Mesenchymal stem cell (in vitro differentiated cells and primary cell): ENCODE measurements around the gene PATE2.

ENCODE experiments used
- DNase-seq: peaks from one replicate; pipeline ENCODE4 v3.0.0-alpha.2; 2013
- H2AFZ ChIP-seq: one replicate; pipeline ENCODE4 v1.6.1; 2013; ENCODE audit warnings: low read depth, mild to moderate bottlenecking, control low read depth, inconsistent platforms, low read length, moderate library complexity
- H2AK5ac ChIP-seq: 2 replicates; pipeline ENCODE4 v1.6.1; 2013; ENCODE audit warnings: low read length, moderate library complexity, mild to moderate bottlenecking, inconsistent platforms; ENCODE audit not compliant: severe bottlenecking
- H2BK120ac ChIP-seq: one replicate; pipeline ENCODE4 v1.6.1; 2013; ENCODE audit warnings: low read depth, mild to moderate bottlenecking, inconsistent platforms, low read length, moderate library complexity
- H2BK12ac ChIP-seq, 2 experiments: one replicate each; pipeline ENCODE4 v1.6.1; 2013; ENCODE audit warnings: inconsistent platforms in 2 of 2, low read length in 2 of 2, mild to moderate bottlenecking in 2 of 2, moderate library complexity in 2 of 2, control low read depth in 1 of 2
- H2BK15ac ChIP-seq: one replicate; pipeline ENCODE4 v1.6.1; 2013; ENCODE audit warnings: mild to moderate bottlenecking, low read depth, inconsistent platforms; ENCODE audit not compliant: poor library complexity, severe bottlenecking
- H2BK5ac ChIP-seq: 2 replicates; pipeline ENCODE4 v1.6.1; 2013; ENCODE audit warnings: low read depth, mild to moderate bottlenecking, low read length, control low read depth, inconsistent platforms; ENCODE audit not compliant: poor library complexity, severe bottlenecking
- H3K14ac ChIP-seq, 2 experiments: one replicate each; pipeline ENCODE4 v1.6.1; 2013; ENCODE audit warnings: inconsistent platforms in 2 of 2, low read length in 2 of 2, control low read depth in 1 of 2, mild to moderate bottlenecking in 1 of 2, moderate library complexity in 1 of 2
- H3K18ac ChIP-seq, 2 experiments: one replicate each; pipeline ENCODE4 v1.6.1; 2013; ENCODE audit warnings: inconsistent platforms in 2 of 2, low read length in 2 of 2, control low read depth in 1 of 2, low read depth in 1 of 2, mild to moderate bottlenecking in 1 of 2
- H3K23ac ChIP-seq, 2 experiments: one replicate each; pipeline ENCODE4 v1.6.1; 2013; ENCODE audit warnings: inconsistent platforms in 2 of 2, low read length in 2 of 2, mild to moderate bottlenecking in 2 of 2, moderate library complexity in 2 of 2, control low read depth in 1 of 2
- H3K27ac ChIP-seq: 2 replicates; pipeline ENCODE4 v1.5.1; 2013; ENCODE audit warnings: mild to moderate bottlenecking, moderate library complexity, low read length, control low read depth, inconsistent platforms; ENCODE audit not compliant: poor library complexity, severe bottlenecking
- H3K27me3 ChIP-seq, 2 experiments: 2 replicates each; pipeline versions ENCODE4 v1.6.1 to v1.7.0; 2013; ENCODE audit warnings: low read length in 2 of 2, mild to moderate bottlenecking in 2 of 2, moderate library complexity in 2 of 2, control low read depth in 1 of 2, inconsistent platforms in 1 of 2; ENCODE audit not compliant: control insufficient read depth in 1 of 2, insufficient read depth in 1 of 2
- H3K36me3 ChIP-seq, 2 experiments: 2 replicates each; pipeline versions ENCODE4 v1.6.1 to v1.7.0; 2013; ENCODE audit warnings: low read length in 2 of 2, control low read depth in 1 of 2, inconsistent platforms in 1 of 2, low read depth in 1 of 2, mild to moderate bottlenecking in 1 of 2; ENCODE audit not compliant: insufficient read depth in 2 of 2, control insufficient read depth in 1 of 2
- H3K4ac ChIP-seq, 2 experiments: one replicate each; pipeline ENCODE4 v1.6.1; 2013; ENCODE audit warnings: inconsistent platforms in 2 of 2, low read length in 2 of 2, mild to moderate bottlenecking in 2 of 2, moderate library complexity in 2 of 2, control low read depth in 1 of 2, low read depth in 1 of 2
- H3K4me1 ChIP-seq: 2 replicates; pipeline ENCODE4 v1.6.1; 2013; ENCODE audit warnings: low read depth, low read length, control low read depth; ENCODE audit not compliant: control insufficient read depth, insufficient read depth
- H3K4me2 ChIP-seq: 2 replicates; pipeline ENCODE4 v1.6.1; 2013; ENCODE audit warnings: low read length, mild to moderate bottlenecking, inconsistent platforms; ENCODE audit not compliant: poor library complexity, severe bottlenecking
- H3K4me3 ChIP-seq, 2 experiments: 2 replicates each; pipeline versions ENCODE4 v1.5.1 to v1.7.0; 2013; ENCODE audit warnings: low read length in 2 of 2, mild to moderate bottlenecking in 2 of 2, control low read depth in 1 of 2, low read depth in 1 of 2; ENCODE audit not compliant: insufficient read depth in 1 of 2
- H3K79me1 ChIP-seq: replicated peaks from 2 replicates; pipeline ENCODE4 v1.6.1; 2013; ENCODE audit warnings: mild to moderate bottlenecking, control low read depth, low read length, inconsistent platforms; ENCODE audit not compliant: poor library complexity, severe bottlenecking
- H3K9ac ChIP-seq: 2 replicates; pipeline ENCODE4 v1.7.0; 2013; ENCODE audit warnings: mild to moderate bottlenecking, low read length, moderate library complexity
- H3K9me3 ChIP-seq: 2 replicates; pipeline ENCODE4 v1.7.0; 2013; ENCODE audit warnings: mild to moderate bottlenecking, low read length; ENCODE audit not compliant: control insufficient read depth
- H4K8ac ChIP-seq: one replicate; pipeline ENCODE4 v1.6.1; 2013; ENCODE audit warnings: inconsistent platforms, mild to moderate bottlenecking, low read length, moderate library complexity
- H4K91ac ChIP-seq: one replicate; pipeline ENCODE4 v1.6.1; 2013; ENCODE audit warnings: mild to moderate bottlenecking, low read length, inconsistent platforms
- WGBS: methylation state at CpG from one replicate; pipeline ENCODE4 v1.1.7; 2013; ENCODE audit warnings: mixed read lengths; 5-methylcytosine and 5-hydroxymethylcytosine counted together

The PATE2 gene

GRCh38 chr11:125797641-125798040 is 19.0 kb upstream of the PATE2 start:
- Histone ChIP-seq H2BK12ac (no peak overlapping the region), H4K8ac (no peak overlapping the region), H3K4me1 (no peaks in the 10 kb centered on the region), H2BK5ac (no peak overlapping the region), H3K9me3 (peaks cover 72% of the 10 kb centered on the region), H3K79me1 (no peaks in the 10 kb centered on the region), H4K91ac (no peak overlapping the region), H3K4me2 (no peak overlapping the region), H2AK5ac (no peak overlapping the region), H2AFZ (no peak overlapping the region), H3K4ac (no peak overlapping the region), H3K9ac (no peak overlapping the region), H3K4me3 (no peak overlapping the region), H3K23ac (no peak overlapping the region), H3K27ac (no peak overlapping the region), H3K18ac (no peak overlapping the region), H3K14ac (no peak overlapping the region), H2BK15ac (no peak overlapping the region), H2BK120ac (no peak overlapping the region), H3K36me3 (no peaks in the 10 kb centered on the region), H3K27me3 (no peaks in the 10 kb centered on the region)
- WGBS, result 21% methylated on average over 4 of the region's 4 CpGs
- DNase-seq, result no peak

- Histone ChIP-seq H3K79me1 (no peaks in the 10 kb centered on the region), H2AK5ac (no peak overlapping the region), H3K36me3 (no peaks in the 10 kb centered on the region), H3K4me3 (no peak overlapping the region), H3K18ac (no peak overlapping the region), H3K9ac (no peak overlapping the region), H3K4ac (no peak overlapping the region), H2BK120ac (no peak overlapping the region), H3K27me3 (peaks cover 0 to 4% of the 10 kb centered on the region in 2 experiments), H2AFZ (no peak overlapping the region), H3K4me1 (no peaks in the 10 kb centered on the region), H4K8ac (no peak overlapping the region), H3K23ac (no peak overlapping the region), H3K14ac (no peak overlapping the region), H3K4me2 (no peak overlapping the region), H3K27ac (no peak overlapping the region), H3K9me3 (peaks cover 27% of the 10 kb centered on the region), H2BK12ac (no peak overlapping the region), H2BK5ac (no peak overlapping the region), H4K91ac (no peak overlapping the region), H2BK15ac (no peak overlapping the region)
- WGBS, result 91% methylated on average over 3 of the region's 4 CpGs
- no peak for DNase-seq
Observed at GRCh38 chr11:125790825-125791224, 12.2 kb upstream of the PATE2 start.

- no peak within 1 kb of the TSS for H3K14ac ChIP-seq
- H3K36me3 ChIP-seq, result no peaks in the 10 kb centered on the region
- 36% methylated on average over 1 of the region's 2 CpGs for WGBS
- no peak within 1 kb of the TSS for H4K8ac ChIP-seq
- no peak for DNase-seq
- H2BK12ac ChIP-seq, result no peak within 1 kb of the TSS
- H3K4me2 ChIP-seq, result no peak within 1 kb of the TSS
- no peak within 1 kb of the TSS for H3K4ac ChIP-seq
- peaks cover 1% of the 10 kb centered on the region for H3K9me3 ChIP-seq
- H3K27me3 ChIP-seq, result peaks cover 0 to 4% of the 10 kb centered on the region in 2 experiments
- H2AK5ac ChIP-seq, result no peak within 1 kb of the TSS
- peak within 1 kb of the TSS in 1 of 2 experiments; percentile 52 for H3K23ac ChIP-seq
- no peaks in the 10 kb centered on the region for H3K79me1 ChIP-seq
- no peak within 1 kb of the TSS for H3K27ac ChIP-seq
- H2AFZ ChIP-seq, result no peak within 1 kb of the TSS
- no peak within 1 kb of the TSS for H4K91ac ChIP-seq
- H3K9ac ChIP-seq, result no peak within 1 kb of the TSS
- H2BK15ac ChIP-seq, result no peak within 1 kb of the TSS
- no peaks in the 10 kb centered on the region for H3K4me1 ChIP-seq
- H2BK5ac ChIP-seq, result no peak within 1 kb of the TSS
- no peak within 1 kb of the TSS for H2BK120ac ChIP-seq
- H3K4me3 ChIP-seq, result no peak within 1 kb of the TSS
- H3K18ac ChIP-seq, result no peak within 1 kb of the TSS
Observed at GRCh38 chr11:125787827-125788226, 9.2 kb upstream of the PATE2 start, which contains the start of gene PATE3. Gene PATE3 (plus strand): TSS chr11:125788127. CDS start chr11:125788152, 25 bp downstream.

- no peak overlapping the region for H3K4me3 ChIP-seq
- WGBS, result 16% methylated on average over 1 of the region's 2 CpGs
Observed at GRCh38 chr11:125784678-125785077, 6.0 kb upstream of the PATE2 start.

More at GRCh38 chr11:125784678-125785077, 6.0 kb upstream of the PATE2 start:
- H3K4ac ChIP-seq, result no peak overlapping the region
- no peak overlapping the region for H4K91ac ChIP-seq
- no peaks in the 10 kb centered on the region for H3K4me1 ChIP-seq
- no peak overlapping the region for H4K8ac ChIP-seq
- no peak overlapping the region for H3K27ac ChIP-seq
- H3K79me1 ChIP-seq, result no peaks in the 10 kb centered on the region
- no peak overlapping the region for H3K23ac ChIP-seq
- peaks cover 0 to 4% of the 10 kb centered on the region in 2 experiments for H3K27me3 ChIP-seq
- no peak overlapping the region for H2BK12ac ChIP-seq
- H2AK5ac ChIP-seq, result no peak overlapping the region
- H3K9me3 ChIP-seq, result no peaks in the 10 kb centered on the region
- no peak overlapping the region for H2AFZ ChIP-seq
- no peak for DNase-seq
- no peak overlapping the region for H2BK5ac ChIP-seq
- H3K18ac ChIP-seq, result no peak overlapping the region
- H2BK15ac ChIP-seq, result no peak overlapping the region
- no peak overlapping the region for H3K4me2 ChIP-seq
- no peaks in the 10 kb centered on the region for H3K36me3 ChIP-seq
- no peak overlapping the region for H3K14ac ChIP-seq
- H2BK120ac ChIP-seq, result no peak overlapping the region
- H3K9ac ChIP-seq, result no peak overlapping the region
